Activated T-cell treated with anti-CD3 and anti-CD28 coated beads for 1 hour (primary cell): Measurements from ENCODE around the gene ACSL3.

ENCODE experiments used
- DNase-seq: peaks from one replicate; pipeline ENCODE4 v3.0.0-alpha.2; 2020; ENCODE audit warnings: low read depth

The ACSL3 gene

DNA sequence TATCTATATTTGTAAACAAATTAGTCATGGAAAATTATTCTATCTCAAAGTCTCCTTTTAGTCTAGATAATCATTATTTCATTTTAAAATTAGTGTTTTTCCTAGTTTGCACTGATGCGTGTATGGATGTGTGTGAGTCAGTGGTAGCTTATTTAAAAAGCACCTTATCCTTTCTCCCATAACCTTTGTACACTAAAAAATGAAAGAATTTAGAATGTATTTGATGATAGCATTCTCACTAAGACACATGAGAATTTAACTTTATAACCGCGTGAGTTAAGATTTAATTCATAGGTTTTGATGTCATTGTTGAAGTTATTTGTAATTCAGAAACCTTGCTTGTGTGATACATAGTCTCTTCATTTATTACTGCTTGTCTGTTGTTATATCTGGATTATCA lies 81.7 kb downstream of the ACSL3 start:
- DNase-seq: no peak

GRCh38 chr2:222942977-222943376 lies 82.1 kb downstream of the ACSL3 start:
- DNase-seq: no peak

DNA sequence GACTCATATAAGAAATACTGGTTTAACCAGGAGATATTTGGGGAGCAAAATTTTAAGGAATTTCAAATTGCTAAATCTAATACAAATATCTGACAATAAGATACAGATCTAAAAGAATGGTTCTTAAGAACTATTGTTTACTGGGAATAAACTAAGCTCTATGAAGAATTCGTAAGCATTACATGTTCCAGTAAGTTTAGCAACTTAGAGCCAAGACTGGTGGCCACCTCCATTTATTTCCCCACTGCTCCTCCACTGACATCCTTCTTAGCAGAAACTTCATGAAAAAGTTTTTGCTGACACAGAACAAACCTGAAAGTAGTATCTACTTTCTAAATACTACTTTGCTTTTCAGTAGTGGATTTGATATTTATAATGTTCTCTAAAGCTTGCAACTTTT lies 83.0 kb downstream of the ACSL3 start:
- DNase-seq: no peak

DNA sequence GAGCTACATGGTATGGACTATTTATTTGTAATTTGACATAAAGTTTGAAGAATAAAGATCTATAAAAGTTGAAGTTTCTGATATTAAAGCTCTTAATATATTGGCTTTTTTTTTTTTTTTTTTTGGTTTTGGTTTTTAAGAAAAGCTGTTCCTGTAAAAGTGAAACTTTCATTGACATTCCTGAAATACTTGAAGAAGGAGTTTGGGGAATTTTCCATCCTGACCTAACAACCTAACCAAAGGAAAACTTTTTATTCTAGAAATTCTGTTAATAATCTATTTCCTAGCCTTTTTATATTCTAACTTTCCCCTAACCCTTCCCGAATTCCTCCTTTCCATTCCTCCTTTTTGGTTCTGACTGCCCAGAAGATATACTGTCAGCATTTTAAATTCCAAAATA lies 83.7 kb downstream of the ACSL3 start:
- no peak for DNase-seq

GRCh38 chr2:222944971-222945740 lies 84.3 kb downstream of the ACSL3 start:
- no peak for DNase-seq

- DNase-seq: no peak
Observed at GRCh38 chr2:222945887-222946286, 85.1 kb downstream of the ACSL3 start.

- no peak for DNase-seq
Observed at GRCh38 chr2:222946700-222947287, 86.0 kb downstream of the ACSL3 start.

GRCh38 chr2:222949073-222949472 lies 88.2 kb downstream of the ACSL3 start:
- no peak for DNase-seq

- DNase-seq: no peak
Observed at GRCh38 chr2:222949690-222950323, 89.0 kb downstream of the ACSL3 start.

GRCh38 chr2:222950638-222951285 lies 89.9 kb downstream of the ACSL3 start:
- DNase-seq: no peak

DNA sequence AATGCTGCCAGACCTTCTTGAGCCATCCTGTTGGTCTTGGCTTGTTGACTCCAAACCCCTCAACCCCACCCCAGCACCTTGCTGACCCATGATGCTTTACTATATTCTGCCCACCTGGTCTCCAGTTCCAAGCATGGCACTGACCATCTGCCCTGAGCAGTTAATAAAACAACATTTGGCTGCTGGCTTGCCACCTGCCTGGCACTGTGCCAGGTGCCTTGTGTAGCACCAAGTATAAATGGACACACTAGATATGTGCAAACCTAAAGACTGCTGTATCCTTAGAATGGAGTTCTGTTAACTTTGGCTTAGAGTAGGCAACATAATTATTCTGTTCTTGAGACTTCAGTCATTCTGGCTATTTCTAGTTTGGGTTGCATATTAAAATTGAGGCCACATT lies 91.4 kb downstream of the ACSL3 start:
- DNase-seq: no peak

DNA sequence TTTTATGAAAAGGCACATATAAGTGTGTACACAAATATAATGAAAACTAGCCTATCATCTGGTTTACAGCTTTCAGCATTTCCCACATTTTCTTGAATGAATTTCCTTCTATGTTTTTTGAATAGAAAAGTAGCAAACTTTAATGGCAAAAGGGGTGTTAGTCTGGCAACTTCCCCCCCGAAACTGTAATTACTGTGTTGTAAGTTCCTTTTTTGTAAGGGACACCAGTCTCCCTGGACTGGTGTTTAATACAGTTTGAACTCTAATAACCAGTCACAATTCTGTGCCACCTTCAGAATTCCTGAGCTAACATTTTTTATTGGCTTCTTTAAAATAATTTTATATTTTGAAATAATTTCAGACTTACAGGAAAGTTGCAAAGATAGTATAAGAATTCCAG lies 94.2 kb downstream of the ACSL3 start:
- DNase-seq: no peak

GRCh38 chr2:222959358-222959757 lies 98.5 kb downstream of the ACSL3 start:
- DNase-seq: no peak

DNA sequence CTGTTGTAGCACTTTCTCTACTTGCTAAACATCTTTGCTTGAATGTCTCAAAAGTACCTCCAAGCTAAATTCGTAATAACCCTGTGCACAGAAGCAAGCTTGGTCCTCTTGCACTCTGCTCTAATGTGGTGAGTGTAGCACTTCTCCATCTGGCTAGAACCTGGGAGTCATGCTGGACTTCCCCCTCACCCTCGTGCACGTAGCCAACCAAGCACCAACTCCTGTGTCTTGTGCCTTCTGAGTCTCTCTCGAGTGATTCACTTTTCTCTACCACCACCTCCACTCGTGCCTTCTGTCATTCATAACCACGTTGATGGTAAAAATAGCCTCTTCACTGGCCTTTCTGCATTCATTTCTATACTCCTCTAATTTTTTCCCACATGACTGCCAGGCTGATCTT lies 99.3 kb downstream of the ACSL3 start:
- no peak for DNase-seq

GRCh38 chr2:222963641-222964040 lies 102.8 kb downstream of the ACSL3 start:
- DNase-seq: no peak

GRCh38 chr2:222964376-222965031 lies 103.7 kb downstream of the ACSL3 start:
- no peak for DNase-seq

DNA sequence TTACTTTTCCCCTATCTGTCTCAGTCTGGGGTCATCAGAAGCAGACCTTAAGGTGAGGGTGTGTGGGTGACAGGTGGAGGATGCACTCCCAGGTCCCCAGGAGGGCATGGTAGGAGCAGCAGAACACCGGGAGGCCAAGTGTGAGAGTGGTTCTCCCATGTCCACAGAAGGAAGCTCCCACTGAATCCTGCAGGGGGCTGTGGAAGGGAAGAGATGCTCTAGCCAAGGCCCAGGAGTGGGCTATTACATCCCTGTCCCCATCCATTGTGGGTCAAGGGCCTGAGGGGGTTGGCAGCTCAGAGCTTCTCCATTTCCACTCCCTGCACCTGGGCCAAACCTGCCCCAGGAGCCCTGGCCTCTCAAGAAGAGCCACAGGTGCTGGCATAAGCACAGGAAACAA lies 104.7 kb downstream of the ACSL3 start:
- DNase-seq: no peak

DNA sequence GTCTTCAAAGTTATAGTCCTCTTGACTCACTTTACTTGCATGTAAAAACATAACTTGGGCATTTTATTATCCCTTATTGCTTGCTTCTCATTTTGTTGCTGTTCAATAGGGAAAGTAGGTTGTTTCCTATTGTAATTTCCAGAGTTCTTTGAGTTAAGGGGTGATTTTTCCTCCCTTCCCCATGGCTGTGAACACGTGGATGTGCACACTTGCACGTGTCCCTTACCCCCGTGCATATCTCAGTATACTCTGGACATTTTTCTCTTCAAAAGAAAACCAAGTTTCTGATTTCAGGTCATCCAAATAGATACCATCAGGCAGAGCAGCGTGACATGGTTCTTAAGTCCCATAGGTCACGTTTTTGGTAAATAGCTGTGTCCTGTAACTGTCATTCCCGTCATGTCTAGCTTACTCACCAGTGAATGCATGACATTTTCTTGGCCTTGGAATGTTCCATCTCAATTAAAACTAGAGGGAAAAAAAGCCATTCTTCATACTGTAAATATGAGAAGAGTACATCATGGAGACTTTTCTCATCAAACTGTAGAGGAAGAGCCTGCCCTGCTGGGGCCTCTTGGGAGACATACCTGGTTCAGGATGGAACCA lies 107.8 kb downstream of the ACSL3 start:
- no peak for DNase-seq

DNA sequence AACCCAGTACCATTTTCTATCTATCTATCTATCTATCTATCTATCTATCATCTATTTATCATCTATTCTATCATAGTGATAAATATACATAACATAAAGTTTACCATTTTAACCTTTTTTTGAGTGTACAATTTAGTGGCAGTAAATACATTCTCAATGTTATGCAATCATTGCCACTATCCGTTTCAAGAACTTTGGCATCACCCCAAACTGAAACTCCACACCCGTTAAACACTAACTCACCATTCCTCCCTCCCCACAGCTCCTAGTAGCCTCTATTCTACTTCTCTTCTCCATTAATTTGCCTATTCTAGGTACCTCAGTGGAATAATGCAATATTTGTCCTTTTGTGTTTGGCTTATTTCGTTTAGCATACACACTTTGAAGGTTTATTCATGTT lies 108.7 kb downstream of the ACSL3 start:
- DNase-seq: no peak

GRCh38 chr2:222972420-222972819 lies 111.6 kb downstream of the ACSL3 start:
- no peak for DNase-seq

DNA sequence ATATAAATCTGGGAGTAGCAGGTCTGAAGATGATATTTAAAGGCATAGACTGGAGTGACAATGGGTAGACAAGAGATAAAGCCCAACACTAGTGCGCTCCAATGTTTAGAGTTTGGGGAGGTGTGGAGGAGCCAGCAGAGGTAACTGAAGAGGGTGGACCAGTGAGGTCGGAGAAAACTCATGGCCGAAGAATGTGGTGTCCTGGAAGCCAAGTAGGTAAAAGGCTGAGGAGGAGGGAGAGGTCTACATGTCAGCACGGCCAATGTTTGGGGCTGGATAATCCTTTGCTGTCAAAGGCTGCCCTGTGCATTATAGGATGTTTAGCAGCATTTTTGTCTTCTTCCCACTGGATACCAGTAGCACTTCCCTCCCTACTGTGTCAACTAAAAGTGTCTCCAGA lies 112.4 kb downstream of the ACSL3 start:
- DNase-seq: no peak

DNA sequence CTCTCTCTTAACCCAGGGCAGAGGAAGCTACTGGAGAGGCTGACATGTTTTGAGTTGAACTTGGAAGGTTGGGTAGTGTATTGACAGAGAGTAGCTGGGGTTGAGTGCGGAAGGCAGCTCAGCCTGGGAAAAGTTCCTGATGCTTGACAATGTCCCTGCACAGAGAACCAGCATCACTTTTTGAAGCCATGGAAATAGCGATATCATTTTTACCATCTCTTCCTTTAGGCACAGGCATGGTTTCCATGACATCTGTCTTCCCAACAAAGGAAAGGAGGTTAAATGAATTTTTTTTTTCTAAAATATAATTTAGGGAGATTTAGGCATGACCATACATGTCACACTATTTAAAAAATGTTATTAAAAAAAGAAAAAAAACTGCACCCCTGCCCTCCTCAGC lies 112.9 kb downstream of the ACSL3 start:
- DNase-seq: no peak
